ENCODE measurements around the gene RIBC2.

Gene RIBC2

DNA sequence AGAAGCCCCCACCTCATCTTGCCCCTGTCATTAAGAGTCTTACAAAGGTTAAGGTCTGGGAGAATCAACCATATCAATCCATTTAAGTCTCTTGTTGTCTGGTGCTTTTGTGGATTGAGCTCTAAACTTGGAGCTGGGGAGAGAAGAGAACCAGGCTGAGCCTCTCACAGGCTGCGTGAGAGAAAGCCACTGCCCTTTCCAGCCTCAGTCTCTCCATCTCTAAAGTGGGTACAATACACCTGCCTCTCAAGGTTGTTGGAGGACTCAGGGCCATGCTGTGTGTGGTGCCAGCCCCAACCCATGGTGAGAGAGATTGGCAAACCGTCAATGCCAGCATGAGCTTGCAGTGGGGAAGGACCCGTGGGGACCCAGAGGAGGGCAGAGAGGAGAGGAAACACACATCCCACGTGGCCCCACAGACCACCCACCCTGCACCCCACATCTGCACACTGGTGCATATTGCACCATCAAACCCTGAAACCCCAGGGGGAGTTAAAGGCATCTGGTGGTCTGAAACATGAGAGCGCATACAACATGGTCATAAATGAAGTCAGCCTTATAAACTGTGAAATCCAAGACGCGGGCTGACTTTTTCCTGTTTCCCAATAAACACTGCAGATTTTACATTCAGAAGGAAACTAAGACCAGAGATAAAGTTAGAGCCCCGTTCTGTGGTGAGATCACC lies 61.7 kb downstream of the RIBC2 start:
- DNase-seq = no peak

DNA sequence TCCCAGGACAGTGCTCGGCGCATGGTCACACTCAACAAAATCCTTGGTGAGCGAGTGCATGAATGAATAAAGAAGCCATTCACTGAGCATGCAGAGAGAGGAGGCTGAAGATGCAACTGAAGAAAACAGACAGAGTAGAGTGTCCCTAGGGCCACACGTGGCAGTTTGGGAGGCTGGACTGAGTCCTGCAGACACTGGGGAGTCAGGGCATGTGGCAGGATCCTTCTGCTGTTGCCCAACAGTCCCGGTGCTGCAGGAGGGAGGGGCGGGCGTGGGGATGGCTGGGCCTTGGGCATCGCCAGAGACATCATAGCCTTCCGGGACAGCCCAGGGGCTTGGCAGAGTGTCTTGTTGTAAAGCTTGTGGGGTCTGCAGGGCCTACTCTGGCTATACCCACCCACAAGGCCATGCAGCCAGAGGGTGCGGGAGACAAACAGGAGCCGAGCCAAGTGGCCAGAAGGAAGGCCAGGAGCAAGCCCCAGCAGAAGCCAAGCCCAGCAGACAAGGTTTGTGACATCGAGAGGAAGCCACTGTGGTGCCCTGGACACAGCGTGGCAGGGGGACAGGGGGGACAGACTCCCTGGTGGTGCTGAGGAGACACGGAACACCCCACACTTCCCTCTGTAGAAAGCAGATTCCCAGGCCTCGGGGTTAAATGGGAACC lies 62.5 kb downstream of the RIBC2 start:
- DNase-seq = no peak

DNA sequence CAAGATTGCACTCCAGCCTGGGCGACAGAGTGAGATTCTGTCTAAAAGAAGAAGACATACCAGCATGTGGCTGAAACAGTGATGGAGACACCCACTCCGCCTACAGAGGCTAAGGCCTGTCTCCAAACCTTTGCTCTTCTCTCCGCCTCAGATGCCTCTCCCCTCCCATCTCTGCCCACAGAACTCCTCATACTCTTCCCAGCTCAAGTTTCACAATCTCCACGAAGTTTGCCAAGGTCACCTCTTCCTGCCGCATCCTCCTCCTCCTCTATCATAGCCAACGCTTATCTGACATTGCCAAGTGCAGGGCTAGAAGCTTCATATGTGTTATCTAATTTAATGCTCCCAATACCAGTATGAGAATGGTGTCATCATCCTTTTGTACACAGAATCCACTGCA lies 63.3 kb downstream of the RIBC2 start:
- DNase-seq = no peak

DNA sequence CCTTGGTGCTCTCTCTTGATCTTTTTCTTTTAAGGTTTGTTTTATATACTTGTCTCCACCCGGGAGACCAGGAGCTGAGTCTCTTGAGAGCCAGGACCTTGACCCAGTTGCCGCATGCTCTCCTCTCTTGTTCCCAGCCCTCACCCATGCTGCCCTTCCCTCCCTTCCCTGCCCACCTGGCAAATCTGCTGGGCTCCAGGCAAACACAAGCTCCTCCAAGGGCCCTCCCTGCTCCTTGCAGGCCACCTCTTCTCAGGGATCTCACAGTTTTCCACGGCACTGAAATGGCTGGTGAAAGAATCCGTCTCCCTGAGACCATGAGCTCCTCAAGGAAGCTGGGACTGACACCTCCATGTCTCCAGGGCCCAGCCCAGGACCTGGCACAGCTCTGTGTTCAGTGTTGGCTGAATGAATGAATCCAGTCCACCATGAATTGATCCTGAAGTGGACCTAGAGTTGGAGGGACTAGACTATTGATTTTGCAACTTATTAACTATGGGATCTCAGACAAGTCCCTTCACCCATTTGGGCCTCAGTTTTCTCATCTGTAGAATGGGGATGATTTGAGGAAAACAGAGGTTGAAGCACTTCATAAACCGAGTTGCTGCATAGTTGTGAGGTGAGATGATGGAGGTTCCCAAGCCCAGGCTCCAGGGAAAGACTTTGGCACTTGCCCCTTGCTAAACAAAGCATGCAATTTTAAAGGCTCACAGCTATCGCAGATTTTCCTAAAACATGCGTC lies 64.0 kb downstream of the RIBC2 start:
- no peak for DNase-seq

DNA sequence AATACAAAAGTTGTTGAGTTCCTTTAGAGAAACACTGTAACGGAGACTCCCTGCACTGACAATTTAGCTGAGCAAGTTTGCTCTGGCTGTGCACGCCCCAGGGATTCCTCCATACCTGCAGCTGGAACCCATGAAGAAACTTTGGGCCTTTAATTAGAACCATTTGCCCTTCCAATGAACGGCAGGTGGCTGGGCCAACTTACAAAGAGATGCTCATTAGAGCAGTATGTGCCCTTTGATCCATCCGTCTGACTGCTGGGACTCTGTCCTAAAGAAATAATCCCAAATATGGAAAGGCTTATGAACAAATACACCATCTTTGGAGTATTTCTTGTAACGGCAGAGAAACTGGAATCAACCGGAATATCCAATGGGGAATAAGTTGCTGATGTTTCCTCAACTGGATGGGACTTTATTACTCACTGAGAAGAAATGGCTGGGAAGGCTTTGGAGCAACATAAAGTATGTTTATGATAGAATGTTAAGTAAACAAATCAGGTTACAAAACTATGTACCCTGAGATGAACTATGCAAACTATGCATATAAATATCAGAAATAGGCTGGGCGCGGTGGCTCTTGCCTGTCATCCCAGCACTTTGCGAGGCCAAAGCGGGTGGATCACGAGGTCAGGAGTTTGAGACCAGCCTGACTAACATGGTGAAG lies 64.7 kb downstream of the RIBC2 start:
- no peak for DNase-seq

DNA sequence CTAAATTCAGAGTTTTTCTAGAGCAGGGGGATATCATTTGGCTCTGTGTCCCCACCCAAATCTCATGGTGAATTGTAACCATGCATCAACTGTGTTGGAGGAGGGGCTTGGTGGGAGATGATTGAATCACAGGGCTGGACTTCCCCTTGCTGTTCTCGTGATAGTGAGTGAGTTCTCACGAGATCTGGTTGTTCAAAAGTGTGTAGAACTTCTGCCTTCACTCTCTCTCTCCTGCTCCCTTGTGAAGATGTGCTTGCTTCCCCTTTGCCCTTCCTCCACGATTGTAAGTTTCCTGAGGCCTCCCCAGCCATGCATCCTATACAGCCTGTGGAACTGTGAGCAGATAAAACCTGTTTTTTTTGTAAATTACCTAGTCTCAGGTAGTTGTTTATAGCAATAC lies 67.2 kb downstream of the RIBC2 start:
- no peak for DNase-seq

DNA sequence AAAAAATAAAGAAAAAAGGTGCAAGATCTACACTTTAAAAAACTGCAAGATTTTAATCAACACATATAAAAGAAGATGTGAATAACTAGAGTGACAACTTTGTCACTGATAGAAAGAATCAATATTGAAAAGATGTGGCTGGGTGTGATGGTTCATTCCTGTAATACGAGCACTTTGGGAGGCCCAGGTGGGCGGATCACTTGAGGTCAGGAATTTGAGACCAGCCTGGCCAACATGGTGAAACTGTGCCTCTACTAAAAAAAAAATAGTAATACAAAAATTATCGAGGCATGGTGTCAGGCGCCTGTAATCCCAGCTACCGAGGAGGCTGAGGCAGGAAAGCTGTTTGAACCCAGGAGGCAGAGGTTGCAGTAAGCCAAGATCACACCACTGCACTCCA lies 68.2 kb downstream of the RIBC2 start:
- DNase-seq = no peak

All from inflammatory macrophage (primary cell).